ENCODE data around the gene GRID1.
"Not testable (repeated sequence)": the region's sequence is repeated elsewhere in the genome, so short reads cannot be mapped to it uniquely, and the experiment has no call there.

Gene GRID1

GRCh38 chr10:86179153-86179524 is 187.5 kb downstream of the GRID1 start:
- DNase-seq: no peak

DNA sequence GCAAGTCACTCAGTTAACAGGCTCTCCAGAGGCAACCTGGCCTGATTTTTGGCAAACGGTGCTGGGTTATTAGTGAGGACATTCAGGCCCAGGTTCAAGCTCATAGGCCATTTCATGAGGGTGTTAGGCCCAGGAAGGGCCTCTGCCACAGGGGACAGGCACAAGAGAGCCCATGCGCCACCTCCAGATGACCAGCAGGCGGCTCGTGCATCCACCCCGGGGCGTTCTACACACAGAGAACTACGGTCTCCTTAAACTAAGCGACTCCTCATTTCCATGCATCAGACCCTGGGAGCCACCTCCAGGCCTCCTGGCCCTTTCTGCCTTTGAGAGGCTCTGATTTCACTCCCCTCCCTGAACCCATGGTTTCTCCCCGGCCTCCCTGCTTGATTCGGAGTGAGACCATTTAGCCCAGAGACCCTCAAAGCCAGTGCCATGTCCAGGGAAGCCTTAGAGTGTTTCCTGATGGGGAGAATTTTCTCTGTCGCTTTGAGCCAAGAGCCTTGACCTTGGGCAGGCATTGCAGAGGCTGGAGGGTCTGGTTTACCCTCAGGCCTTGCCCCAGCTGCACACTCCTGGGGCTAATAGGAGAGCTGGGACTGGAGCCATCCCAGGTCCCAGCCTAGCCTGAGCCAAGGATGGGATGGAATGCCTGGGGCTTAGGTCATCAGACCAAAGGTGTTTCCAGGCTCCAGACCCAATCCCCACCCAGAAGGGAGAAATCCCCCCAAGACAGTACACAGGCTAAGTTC is 188.0 kb downstream of the GRID1 start:
- no peak for DNase-seq

DNA sequence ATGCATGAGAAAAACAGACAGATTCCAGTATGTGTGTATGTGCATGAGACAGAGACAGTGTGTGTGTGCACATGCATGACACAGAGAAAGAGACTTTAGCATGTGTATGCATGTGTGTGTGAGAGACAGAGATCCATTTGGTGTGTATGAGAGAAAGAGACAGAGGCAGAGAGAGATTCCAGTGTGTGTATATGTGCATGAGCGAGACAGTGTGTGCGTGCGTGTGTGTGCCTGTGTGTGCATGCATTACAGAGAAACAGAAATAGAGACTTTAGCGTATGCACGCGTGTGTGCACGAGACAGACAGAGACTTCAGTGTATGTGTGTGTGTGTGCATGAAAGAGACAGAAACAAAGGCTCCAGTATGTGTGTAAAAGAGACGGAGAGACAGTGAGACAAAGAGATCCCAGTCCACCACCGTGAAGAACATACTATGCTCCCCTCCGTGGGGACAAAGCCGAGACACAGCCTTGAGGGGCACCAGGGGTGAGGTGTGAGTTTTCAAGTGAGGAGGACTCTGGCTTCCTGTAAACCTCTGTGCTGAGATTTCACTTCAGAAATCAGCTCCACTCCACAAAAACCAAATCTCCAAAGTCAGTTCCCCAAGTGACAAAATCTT is 188.9 kb downstream of the GRID1 start:
- DNase-seq: no peak

GRCh38 chr10:86176850-86177536 is 189.6 kb downstream of the GRID1 start:
- no peak for DNase-seq

- DNase-seq: not testable (repeated sequence)
Observed at GRCh38 chr10:86175476-86175875, 191.1 kb downstream of the GRID1 start.

GRCh38 chr10:86172301-86172700 is 194.3 kb downstream of the GRID1 start:
- no peak for DNase-seq

DNA sequence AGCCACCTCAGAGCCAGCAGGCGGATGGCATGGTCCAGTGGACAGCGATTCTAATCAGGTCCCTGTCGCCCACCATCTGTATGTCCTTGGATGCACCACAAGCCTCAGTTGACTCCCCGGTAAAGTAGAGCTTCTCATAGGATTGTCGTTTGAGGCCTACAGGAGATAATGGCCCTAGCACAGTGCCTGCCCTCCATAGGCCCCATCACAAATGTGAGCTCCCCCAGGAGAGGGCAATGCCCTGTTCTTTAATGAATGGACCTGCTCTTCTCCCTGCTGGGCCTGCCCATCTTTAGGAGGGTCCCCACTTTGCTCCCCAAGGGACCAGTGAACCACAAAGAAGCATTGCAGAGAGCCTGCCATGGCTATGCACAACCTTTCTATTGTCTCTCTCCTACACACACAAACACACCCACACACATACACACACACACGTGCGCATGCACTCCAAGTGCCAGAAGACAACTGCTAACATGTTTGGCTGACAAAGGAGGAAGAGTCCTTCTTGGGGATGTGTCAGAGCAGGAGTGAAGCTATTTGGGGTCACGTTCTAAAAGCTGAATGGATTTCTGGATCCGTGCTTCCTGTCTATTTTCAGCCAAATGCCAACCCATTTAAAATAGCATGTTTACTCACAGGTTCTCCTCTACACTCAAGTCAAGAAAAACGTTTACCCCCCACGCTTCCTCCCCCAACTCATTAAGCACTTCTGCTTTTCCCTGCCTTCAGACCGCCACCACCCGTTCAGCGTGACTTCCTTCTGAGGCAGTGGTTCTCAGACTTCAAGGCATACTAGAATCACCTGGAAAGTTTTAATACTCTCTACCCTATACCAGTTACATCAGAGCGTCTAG is 196.1 kb downstream of the GRID1 start:
- no peak for DNase-seq

- no peak for DNase-seq
Observed at GRCh38 chr10:86169506-86170254, 196.9 kb downstream of the GRID1 start.

- DNase-seq: no peak
Observed at GRCh38 chr10:86169066-86169465, 197.5 kb downstream of the GRID1 start.

GRCh38 chr10:86168256-86168655 is 198.3 kb downstream of the GRID1 start:
- DNase-seq: no peak

DNA sequence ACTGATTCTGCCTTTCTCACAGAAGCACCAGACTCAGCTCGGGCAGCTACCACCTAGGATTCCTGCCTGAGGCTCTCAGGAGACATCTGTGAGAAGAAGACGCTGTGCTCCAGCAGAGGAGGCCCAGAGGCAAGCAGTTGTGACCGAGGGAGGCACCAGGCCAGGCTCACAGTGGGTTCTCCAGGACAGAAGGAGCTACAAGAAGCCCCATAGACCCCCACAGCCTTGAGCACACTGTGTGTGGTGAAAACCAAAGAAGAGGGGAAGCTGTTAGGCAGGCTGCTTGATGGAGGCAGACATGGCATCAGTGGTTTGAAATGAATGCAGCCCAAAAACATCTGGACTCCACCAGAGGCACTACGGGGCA is 198.8 kb downstream of the GRID1 start:
- DNase-seq: no peak

GRCh38 chr10:86167121-86167761 is 199.4 kb downstream of the GRID1 start:
- DNase-seq: no peak

- no peak for DNase-seq
Observed at GRCh38 chr10:86165666-86166065, 200.9 kb downstream of the GRID1 start.

- DNase-seq: no peak
Observed at GRCh38 chr10:86164960-86165630, 201.5 kb downstream of the GRID1 start.

DNA sequence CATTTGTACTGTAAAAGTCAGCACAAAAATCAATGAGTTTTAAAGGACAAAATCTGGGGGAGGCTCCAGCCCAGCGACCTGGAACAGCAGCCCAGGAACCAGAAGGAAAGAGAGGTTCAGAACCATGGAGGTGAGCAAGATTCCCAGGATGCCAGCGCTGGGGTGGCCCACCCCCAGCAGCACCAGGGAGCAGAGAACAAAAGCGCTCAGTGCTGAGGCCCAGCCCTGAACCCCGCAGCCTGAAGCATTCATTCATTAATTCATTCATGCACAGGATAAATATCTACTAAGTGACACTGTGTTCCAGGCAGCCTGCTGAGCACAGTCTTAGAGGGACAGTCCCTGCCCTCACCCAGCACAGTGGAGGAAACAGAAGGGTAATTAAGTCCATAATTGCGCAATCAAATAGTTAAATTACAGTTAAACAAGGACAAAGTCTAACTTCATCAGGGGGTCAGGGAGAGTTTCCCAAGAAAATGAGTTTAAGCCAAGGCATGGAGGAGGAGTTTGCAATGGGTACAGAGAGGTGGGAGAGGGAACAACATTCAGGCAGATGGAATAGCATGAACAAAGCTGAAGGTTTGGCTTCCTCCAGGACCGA is 202.3 kb downstream of the GRID1 start:
- DNase-seq: no peak

- DNase-seq: no peak
Observed at GRCh38 chr10:86163522-86164173, 202.9 kb downstream of the GRID1 start.

GRCh38 chr10:86162696-86163400 is 203.7 kb downstream of the GRID1 start:
- DNase-seq: no peak

- DNase-seq: no peak
Observed at GRCh38 chr10:86162036-86162435, 204.6 kb downstream of the GRID1 start.

GRCh38 chr10:86160890-86161585 is 205.6 kb downstream of the GRID1 start:
- no peak for DNase-seq
